DOHH2 (cell line): ENCODE data around the gene SMAD3.

Source experiments
- H3F3A ChIP-seq: fragments of 200-600 bp; sonication (generic), shearing (Covaris generic); 2 replicates; pipeline ENCODE4 v1.6.0; 2016; ENCODE audit warnings: antibody characterized with exemption, mild to moderate bottlenecking; ENCODE audit not compliant: control insufficient read depth, insufficient read depth
- H3K27ac ChIP-seq: fragments of 200-600 bp; sonication (generic); 2 replicates; pipeline ENCODE4 v1.5.1; 2014; ENCODE audit warnings: low read depth, mild to moderate bottlenecking, low read length, moderate library complexity
- H3K27me3 ChIP-seq: fragments of 200-600 bp; sonication (generic); 2 replicates; pipeline ENCODE4 v1.6.1; 2014; ENCODE audit warnings: mild to moderate bottlenecking, low read length, mixed read lengths; ENCODE audit not compliant: control insufficient read depth
- H3K36me3 ChIP-seq: fragments of 200-600 bp; sonication (generic); 2 replicates; pipeline ENCODE4 v1.6.1; 2014; ENCODE audit warnings: mild to moderate bottlenecking, low read length, moderate library complexity, mixed read lengths; ENCODE audit not compliant: control insufficient read depth
- H3K4me1 ChIP-seq: fragments of 200-600 bp; sonication (generic); 2 replicates; pipeline ENCODE4 v1.6.1; 2014; ENCODE audit warnings: mild to moderate bottlenecking, low read length, mixed read lengths; ENCODE audit not compliant: control insufficient read depth
- H3K4me2 ChIP-seq: fragments of 200-600 bp; sonication (generic); 2 replicates; pipeline ENCODE4 v1.6.0; 2014; ENCODE audit warnings: mild to moderate bottlenecking, low read length, moderate library complexity
- H3K4me3 ChIP-seq: fragments of 200-600 bp; sonication (generic); 2 replicates; pipeline ENCODE4 v1.5.1; 2014; ENCODE audit warnings: mild to moderate bottlenecking, low read length, mixed read lengths
- H3K79me2 ChIP-seq: fragments of 200-600 bp; sonication (generic); 2 replicates; pipeline ENCODE4 v1.6.1; 2014; ENCODE audit warnings: mild to moderate bottlenecking, low read length, mixed read lengths; ENCODE audit not compliant: control insufficient read depth
- H3K9me2 ChIP-seq: fragments of 200-600 bp; sonication (generic); replicated peaks from 2 replicates; pipeline ENCODE4 v1.6.1; 2014; ENCODE audit warnings: mild to moderate bottlenecking, low read length, mixed read lengths; ENCODE audit not compliant: control insufficient read depth
- H3K9me3 ChIP-seq: fragments of 200-600 bp; sonication (generic); 2 replicates; pipeline ENCODE4 v1.6.1; 2014; ENCODE audit warnings: antibody characterized with exemption, low read length, mixed read lengths; ENCODE audit not compliant: control insufficient read depth, insufficient read depth
- H4K20me1 ChIP-seq: fragments of 200-600 bp; sonication (generic); 2 replicates; pipeline ENCODE4 v1.6.0; 2014; ENCODE audit warnings: low read depth, mild to moderate bottlenecking, antibody characterized with exemption, low read length, moderate library complexity; ENCODE audit not compliant: control insufficient read depth, insufficient read depth
- CTCF ChIP-seq: fragments of 200-600 bp; sonication (generic); IDR thresholded peaks from one replicate; pipeline ENCODE4 v1.5.1; 2014; ENCODE audit warnings: antibody characterized with exemption, mild to moderate bottlenecking, low read depth, low read length; ENCODE audit not compliant: poor library complexity, severe bottlenecking
- EZH2phosphoT487 ChIP-seq: fragments of 200-600 bp; sonication (generic); IDR thresholded peaks from 2 replicates; pipeline ENCODE4 v1.6.1; 2017; ENCODE audit warnings: borderline replicate concordance, mild to moderate bottlenecking, antibody characterized with exemption, low read length, moderate library complexity, mixed read lengths

SMAD3 gene

GRCh38 chr15:67202091-67202490 is 136.7 kb downstream of the SMAD3 start:
- no peaks in the 10 kb centered on the region for H3K79me2 ChIP-seq
- H3K27me3 ChIP-seq: no peaks in the 10 kb centered on the region
- no peaks in the 10 kb centered on the region for H3K9me2 ChIP-seq
- no peaks in the 10 kb centered on the region for H4K20me1 ChIP-seq
- no peak overlapping the region for H3K4me2 ChIP-seq
- TF ChIP-seq EZH2phosphoT487: no peak
- TF ChIP-seq CTCF: no peak
- H3K4me1 ChIP-seq: 0 out of 2 replicates have a peak, but pooled peaks cover 5% of the 10 kb centered on the region
- H3K9me3 ChIP-seq: no peaks in the 10 kb centered on the region
- peaks cover 27% of the 10 kb centered on the region for H3K36me3 ChIP-seq
- no peak overlapping the region for H3K27ac ChIP-seq
- H3K4me3 ChIP-seq: no peak overlapping the region
- no peaks in the 10 kb centered on the region for H3F3A ChIP-seq

- Histone ChIP-seq H3K36me3 (peaks cover 27% of the 10 kb centered on the region), H3K4me1 (0 out of 2 replicates have a peak, but pooled peaks cover 5% of the 10 kb centered on the region), H3K4me2 (no peak overlapping the region), H3K9me2 (no peaks in the 10 kb centered on the region), H3K27me3 (no peaks in the 10 kb centered on the region), H3K79me2 (no peaks in the 10 kb centered on the region), H4K20me1 (no peaks in the 10 kb centered on the region), H3F3A (no peaks in the 10 kb centered on the region), H3K27ac (no peak overlapping the region), H3K9me3 (no peaks in the 10 kb centered on the region), H3K4me3 (no peak overlapping the region)
- TF ChIP-seq EZH2phosphoT487: no peak
- TF ChIP-seq CTCF: no peak
Observed at GRCh38 chr15:67202991-67203390, 137.6 kb downstream of the SMAD3 start.

GRCh38 chr15:67207555-67208207 is 142.3 kb downstream of the SMAD3 start:
- H3K4me2 ChIP-seq: no peak overlapping the region
- H3K4me1 ChIP-seq: no peaks in the 10 kb centered on the region
- H3K9me3 ChIP-seq: no peaks in the 10 kb centered on the region
- H3K27ac ChIP-seq: no peak overlapping the region
- no peaks in the 10 kb centered on the region for H4K20me1 ChIP-seq
- H3K9me2 ChIP-seq: no peaks in the 10 kb centered on the region
- no peak overlapping the region for H3K4me3 ChIP-seq
- no peaks in the 10 kb centered on the region for H3K79me2 ChIP-seq
- no peaks in the 10 kb centered on the region for H3K27me3 ChIP-seq
- no peaks in the 10 kb centered on the region for H3F3A ChIP-seq
- TF ChIP-seq CTCF (no peak), EZH2phosphoT487 (no peak)
- H3K36me3 ChIP-seq: peaks cover 25% of the 10 kb centered on the region
